Measurements from ENCODE around the gene ITPK1.
A peak's percentile ranks its signal among the peaks of the same experiment; 100 is the strongest.

Gene ITPK1

GRCh38 chr14:92969430-92969829, 146.3 kb downstream of the ITPK1 start:
- no peak for DNase-seq (ENCODE audit: low read depth)

GRCh38 chr14:92968291-92969020, 147.3 kb downstream of the ITPK1 start:
- no peak for DNase-seq (ENCODE audit: low read depth)

GRCh38 chr14:92967346-92967926, 148.3 kb downstream of the ITPK1 start:
- DNase-seq (ENCODE audit: low read depth) = peak; percentile 56

GRCh38 chr14:92965281-92965680, 150.4 kb downstream of the ITPK1 start:
- DNase-seq (ENCODE audit: low read depth) = no peak

- DNase-seq (ENCODE audit: low read depth) = no peak
Observed at GRCh38 chr14:92964124-92965109, 151.3 kb downstream of the ITPK1 start.

- DNase-seq (ENCODE audit: low read depth) = no peak
Observed at GRCh38 chr14:92963301-92964123, 152.2 kb downstream of the ITPK1 start.

- DNase-seq (ENCODE audit: low read depth) = no peak
Observed at GRCh38 chr14:92962831-92963095, 153.0 kb downstream of the ITPK1 start.

- DNase-seq (ENCODE audit: low read depth) = no peak
Observed at GRCh38 chr14:92962031-92962830, 153.5 kb downstream of the ITPK1 start.

GRCh38 chr14:92961567-92961855, 154.2 kb downstream of the ITPK1 start:
- DNase-seq (ENCODE audit: low read depth) = no peak

GRCh38 chr14:92960706-92961566, 154.8 kb downstream of the ITPK1 start:
- peak; percentile 63 for DNase-seq (ENCODE audit: low read depth)

- no peak for DNase-seq (ENCODE audit: low read depth)
Observed at GRCh38 chr14:92959761-92960680, 155.7 kb downstream of the ITPK1 start.

GRCh38 chr14:92959189-92959531, 156.6 kb downstream of the ITPK1 start:
- no peak for DNase-seq (ENCODE audit: low read depth)

GRCh38 chr14:92958373-92959188, 157.1 kb downstream of the ITPK1 start:
- DNase-seq (ENCODE audit: low read depth) = no peak

- no peak for DNase-seq (ENCODE audit: low read depth)
Observed at GRCh38 chr14:92956961-92957360, 158.8 kb downstream of the ITPK1 start.

GRCh38 chr14:92955381-92955780, 160.3 kb downstream of the ITPK1 start:
- DNase-seq (ENCODE audit: low read depth) = no peak

- no peak for DNase-seq (ENCODE audit: low read depth)
Observed at GRCh38 chr14:92954933-92955332, 160.8 kb downstream of the ITPK1 start.

GRCh38 chr14:92953526-92953925, 162.2 kb downstream of the ITPK1 start:
- no peak for DNase-seq (ENCODE audit: low read depth)

GRCh38 chr14:92952481-92953298, 163.0 kb downstream of the ITPK1 start:
- DNase-seq (ENCODE audit: low read depth) = no peak

All from EH (cell line).